ENCODE results near the gene RNGTT.

DNA sequence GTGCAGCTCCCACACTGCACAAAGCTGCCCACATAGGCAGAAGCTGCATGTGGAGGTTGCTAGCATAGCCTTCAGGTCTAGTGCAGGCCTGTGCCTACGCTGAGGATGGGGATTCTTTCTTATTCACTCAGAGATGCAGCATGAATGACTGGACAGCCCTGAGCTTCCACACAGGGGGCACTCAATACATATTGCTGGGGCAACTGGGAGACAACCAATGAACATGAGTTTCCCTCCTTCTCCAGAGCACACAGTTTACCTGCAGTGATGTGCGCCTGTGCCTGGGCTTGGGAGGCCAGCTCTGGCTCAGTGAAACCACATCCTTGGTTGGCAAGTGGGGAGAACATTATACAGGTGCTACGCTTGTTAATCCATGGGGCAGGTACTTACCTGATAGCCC, 389.9 kb downstream of the RNGTT start:
- TF ChIP-seq ZBTB7A (IDR thresholded peaks at IDR 0.05; ENCODE audit: low read depth): no peak
- TF ChIP-seq TAF1 (IDR thresholded peaks at IDR 0.05; ENCODE audit: low read depth): no peak
- TF ChIP-seq NFIC (IDR thresholded peaks at IDR 0.05): no peak
- no peak for TF ChIP-seq EP300 (IDR thresholded peaks at IDR 0.05; ENCODE audit: borderline replicate concordance)
- TF ChIP-seq, protein P1, sequence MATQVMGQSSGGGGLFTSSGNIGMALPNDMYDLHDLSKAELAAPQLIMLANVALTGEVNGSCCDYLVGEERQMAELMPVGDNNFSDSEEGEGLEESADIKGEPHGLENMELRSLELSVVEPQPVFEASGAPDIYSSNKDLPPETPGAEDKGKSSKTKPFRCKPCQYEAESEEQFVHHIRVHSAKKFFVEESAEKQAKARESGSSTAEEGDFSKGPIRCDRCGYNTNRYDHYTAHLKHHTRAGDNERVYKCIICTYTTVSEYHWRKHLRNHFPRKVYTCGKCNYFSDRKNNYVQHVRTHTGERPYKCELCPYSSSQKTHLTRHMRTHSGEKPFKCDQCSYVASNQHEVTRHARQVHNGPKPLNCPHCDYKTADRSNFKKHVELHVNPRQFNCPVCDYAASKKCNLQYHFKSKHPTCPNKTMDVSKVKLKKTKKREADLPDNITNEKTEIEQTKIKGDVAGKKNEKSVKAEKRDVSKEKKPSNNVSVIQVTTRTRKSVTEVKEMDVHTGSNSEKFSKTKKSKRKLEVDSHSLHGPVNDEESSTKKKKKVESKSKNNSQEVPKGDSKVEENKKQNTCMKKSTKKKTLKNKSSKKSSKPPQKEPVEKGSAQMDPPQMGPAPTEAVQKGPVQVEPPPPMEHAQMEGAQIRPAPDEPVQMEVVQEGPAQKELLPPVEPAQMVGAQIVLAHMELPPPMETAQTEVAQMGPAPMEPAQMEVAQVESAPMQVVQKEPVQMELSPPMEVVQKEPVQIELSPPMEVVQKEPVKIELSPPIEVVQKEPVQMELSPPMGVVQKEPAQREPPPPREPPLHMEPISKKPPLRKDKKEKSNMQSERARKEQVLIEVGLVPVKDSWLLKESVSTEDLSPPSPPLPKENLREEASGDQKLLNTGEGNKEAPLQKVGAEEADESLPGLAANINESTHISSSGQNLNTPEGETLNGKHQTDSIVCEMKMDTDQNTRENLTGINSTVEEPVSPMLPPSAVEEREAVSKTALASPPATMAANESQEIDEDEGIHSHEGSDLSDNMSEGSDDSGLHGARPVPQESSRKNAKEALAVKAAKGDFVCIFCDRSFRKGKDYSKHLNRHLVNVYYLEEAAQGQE (IDR thresholded peaks at IDR 0.05; ENCODE audit: low read depth): no peak
- TF ChIP-seq, protein P2, sequence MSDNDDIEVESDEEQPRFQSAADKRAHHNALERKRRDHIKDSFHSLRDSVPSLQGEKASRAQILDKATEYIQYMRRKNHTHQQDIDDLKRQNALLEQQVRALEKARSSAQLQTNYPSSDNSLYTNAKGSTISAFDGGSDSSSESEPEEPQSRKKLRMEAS (IDR thresholded peaks at IDR 0.05): no peak
- no peak for TF ChIP-seq CREB1 (IDR thresholded peaks at IDR 0.05; ENCODE audit: low read depth)
- no peak for TF ChIP-seq EGR1 (IDR thresholded peaks at IDR 0.05)
- no peak for TF ChIP-seq TCF12 (IDR thresholded peaks at IDR 0.05; ENCODE audit: low read depth)
- TF ChIP-seq TEAD4 (IDR thresholded peaks at IDR 0.05): no peak
- TF ChIP-seq YY1 (IDR thresholded peaks at IDR 0.05; ENCODE audit: low read depth): no peak
- TF ChIP-seq FOXM1 (IDR thresholded peaks at IDR 0.05; ENCODE audit: borderline replicate concordance, low read depth): no peak
- no peak for TF ChIP-seq RAD21 (IDR thresholded peaks at IDR 0.05; ENCODE audit: low read depth)

All from Ishikawa (cell line).